Keratinocyte (primary cell): Measurements from ENCODE around the gene ACADSB. TPM values are rescaled to one million over a fixed set of nuclear protein-coding genes. Genes with fewer than 3 reads are reported as not detected.

Experiments
- DNase-seq: peaks from one replicate; pipeline ENCODE4 v3.0.0-alpha.2; 2011; ENCODE audit warnings: low read depth, missing footprints, low spot score
- FAIRE-seq: peaks from 2 replicates; lab custom pipeline; 2011; peaks lifted over from hg19 to GRCh38; lab: Jason Lieb, UNC
- H2AFZ ChIP-seq: 2 replicates; pipeline ENCODE4 v1.6.0; 2012; ENCODE audit warnings: low read length, control low read depth, inconsistent platforms; ENCODE audit not compliant: control insufficient read depth
- H3K27ac ChIP-seq: 2 replicates; pipeline ENCODE4 v1.5.1; 2011; ENCODE audit warnings: low read length; ENCODE audit not compliant: control insufficient read depth, insufficient read depth
- H3K27me3 ChIP-seq: 3 replicates; pipeline ENCODE4 v1.6.0; 2011; ENCODE audit warnings: low read length; ENCODE audit not compliant: control insufficient read depth, insufficient read depth; ENCODE audit errors: extremely low read depth
- H3K36me3 ChIP-seq, 2 experiments: 2 replicates in 1 of 2; 3 replicates in 1 of 2; pipeline ENCODE4 v1.5.1; 2011; ENCODE audit warnings: low read length in 2 of 2, mild to moderate bottlenecking in 1 of 2; ENCODE audit not compliant: control insufficient read depth in 2 of 2, insufficient read depth in 2 of 2; ENCODE audit errors: extremely low read depth in 1 of 2
- H3K4me1 ChIP-seq: 3 replicates; pipeline ENCODE4 v1.5.1; 2011; ENCODE audit warnings: low read length; ENCODE audit not compliant: control insufficient read depth, insufficient read depth; ENCODE audit errors: extremely low read depth
- H3K4me2 ChIP-seq: 3 replicates; pipeline ENCODE4 v1.6.0; 2011; ENCODE audit warnings: low read depth, low read length; ENCODE audit not compliant: control insufficient read depth, insufficient read depth; ENCODE audit errors: extremely low read depth
- H3K4me3 ChIP-seq, 3 experiments: fragments of 200-600 bp in 1 of 3; sonication (generic) in 1 of 3; 2 replicates in 2 of 3; 3 replicates in 1 of 3; pipeline ENCODE4 v1.5.1; 2011 to 2016; ENCODE audit warnings: low read length in 3 of 3, mild to moderate bottlenecking in 3 of 3, control low read depth in 2 of 3, inconsistent platforms in 1 of 3, low read depth in 1 of 3, mixed read lengths in 1 of 3, mixed run types in 1 of 3, moderate library complexity in 1 of 3; ENCODE audit not compliant: control insufficient read depth in 2 of 3, insufficient read depth in 2 of 3; ENCODE audit errors: extremely low read depth in 1 of 3
- H3K79me2 ChIP-seq: 2 replicates; pipeline ENCODE4 v1.6.0; 2012; ENCODE audit warnings: low read length; ENCODE audit not compliant: control insufficient read depth, insufficient read depth
- H3K9ac ChIP-seq: 3 replicates; pipeline ENCODE4 v1.6.0; 2011; ENCODE audit warnings: low read length; ENCODE audit not compliant: control insufficient read depth, insufficient read depth; ENCODE audit errors: extremely low read depth
- H3K9me1 ChIP-seq: 3 replicates; pipeline ENCODE4 v1.6.0; 2011; ENCODE audit warnings: low read length; ENCODE audit not compliant: control insufficient read depth, insufficient read depth; ENCODE audit errors: extremely low read depth
- H3K9me3 ChIP-seq: 2 replicates; pipeline ENCODE4 v1.5.1; 2012; ENCODE audit warnings: low read depth, low read length; ENCODE audit not compliant: control insufficient read depth
- H4K20me1 ChIP-seq: 3 replicates; pipeline ENCODE4 v1.6.0; 2011; ENCODE audit warnings: low read length; ENCODE audit not compliant: control insufficient read depth, insufficient read depth; ENCODE audit errors: extremely low read depth
- CTCF ChIP-seq, 3 experiments: IDR thresholded peaks in 1 of 3; conservative IDR thresholded peaks in 1 of 3; optimal IDR thresholded peaks in 1 of 3; 2 replicates in 2 of 3; 3 replicates in 1 of 3; pipeline versions ENCODE3 to v1.5.1; 2011; ENCODE audit warnings: low read length in 3 of 3, mild to moderate bottlenecking in 3 of 3, moderate library complexity in 2 of 3, control low read depth in 1 of 3, inconsistent platforms in 1 of 3; ENCODE audit not compliant: insufficient read depth in 2 of 3; ENCODE audit errors: extremely low read depth in 1 of 3
- EZH2 ChIP-seq: IDR thresholded peaks from one replicate; pipeline ENCODE4 v1.6.1; 2012; ENCODE audit warnings: inconsistent platforms, mild to moderate bottlenecking, low read length, moderate library complexity
- dilution Hi-C: fragments of 300-500 bp; cut with MboI; formaldehyde crosslinking; loops from one replicate; pipeline ENCODE4 v1.7.0; 2020; ENCODE audit warnings: low sequenced_read_pairs; ENCODE audit not compliant: extremely low pct_ligation_motif_present
- polyA plus RNA-seq, 5 experiments: library from polyadenylated mRNA; depleted of rRNA in 3 of 5; stranded (reverse) in 3 of 5; stranded (forward) in 1 of 5; unstranded in 1 of 5; fragments of >200 nt; gene quantifications; 1 replicate in 1 of 5; 2 replicates in 3 of 5; 3 replicates in 1 of 5; pipeline versions ENCODE4 v1.2.1 to v1.2.3, GENCODE V29; 2011 to 2012; ENCODE audit warnings: missing spikeins in 2 of 5, low read depth in 1 of 5, low replicate concordance in 1 of 5

ACADSB gene
- polyA plus RNA-seq, 1 donor (not counting 4 experiments of a cell fraction or from before 2014, with no cell fraction given) = 10.1 TPM

- Histone ChIP-seq H3K9ac (no peak overlapping the region), H3K9me1 (no peaks in the 10 kb centered on the region), H3K4me3 (no peak overlapping the region), H3K79me2 (no peaks in the 10 kb centered on the region), H2AFZ (no peak overlapping the region), H3K4me2 (no peak overlapping the region), H3K27me3 (peaks cover 3% of the 10 kb centered on the region), H3K4me1 (no peaks in the 10 kb centered on the region), H3K9me3 (no peaks in the 10 kb centered on the region), H3K27ac (no peak overlapping the region), H4K20me1 (no peaks in the 10 kb centered on the region), H3K36me3 (no peaks in the 10 kb centered on the region)
- DNase-seq = no peak
- FAIRE-seq = no peak
- TF ChIP-seq CTCF (optimal IDR thresholded peaks at IDR 0.05 in 1 of 3, IDR thresholded peaks at IDR 0.05 in 1 of 3, conservative IDR thresholded peaks at IDR 0.05 in 1 of 3; ENCODE audit: extremely low read depth in 1 of 3, insufficient read depth in 2 of 3, low read length in 3 of 3) (no peak), EZH2 (no peak)
- dilution Hi-C loops = no loop called here
Measured at GRCh38 chr10:123062726-123063125, 53.9 kb downstream of the ACADSB start.

- Histone ChIP-seq H3K79me2 (no peaks in the 10 kb centered on the region), H3K4me1 (no peaks in the 10 kb centered on the region), H3K27ac (no peak overlapping the region), H3K36me3 (no peaks in the 10 kb centered on the region), H3K9me3 (no peaks in the 10 kb centered on the region), H3K9me1 (no peaks in the 10 kb centered on the region), H2AFZ (no peak overlapping the region), H3K4me2 (no peak overlapping the region), H3K4me3 (no peak overlapping the region), H4K20me1 (no peaks in the 10 kb centered on the region), H3K27me3 (peaks cover 3% of the 10 kb centered on the region), H3K9ac (no peak overlapping the region)
- TF ChIP-seq EZH2 = no peak
- TF ChIP-seq CTCF (optimal IDR thresholded peaks at IDR 0.05 in 1 of 3, IDR thresholded peaks at IDR 0.05 in 1 of 3, conservative IDR thresholded peaks at IDR 0.05 in 1 of 3; ENCODE audit: extremely low read depth in 1 of 3, insufficient read depth in 2 of 3, low read length in 3 of 3) = no peak
- no peak for FAIRE-seq
- DNase-seq = no peak
- dilution Hi-C loops = no loop called here
Measured at GRCh38 chr10:123068087-123068853, 59.5 kb downstream of the ACADSB start.
